ENCODE data around the gene SNAPC4. TPM values are rescaled to one million over a fixed set of nuclear protein-coding genes. Genes with fewer than 3 reads are reported as not detected.

Gene SNAPC4
- total and polyA plus RNA-seq, 9 of the 15 experiments (the other 6 are each of a cell fraction or from before 2014, with no cell fraction given): 0.21 to 21.8 (median 8.8) TPM

DNA sequence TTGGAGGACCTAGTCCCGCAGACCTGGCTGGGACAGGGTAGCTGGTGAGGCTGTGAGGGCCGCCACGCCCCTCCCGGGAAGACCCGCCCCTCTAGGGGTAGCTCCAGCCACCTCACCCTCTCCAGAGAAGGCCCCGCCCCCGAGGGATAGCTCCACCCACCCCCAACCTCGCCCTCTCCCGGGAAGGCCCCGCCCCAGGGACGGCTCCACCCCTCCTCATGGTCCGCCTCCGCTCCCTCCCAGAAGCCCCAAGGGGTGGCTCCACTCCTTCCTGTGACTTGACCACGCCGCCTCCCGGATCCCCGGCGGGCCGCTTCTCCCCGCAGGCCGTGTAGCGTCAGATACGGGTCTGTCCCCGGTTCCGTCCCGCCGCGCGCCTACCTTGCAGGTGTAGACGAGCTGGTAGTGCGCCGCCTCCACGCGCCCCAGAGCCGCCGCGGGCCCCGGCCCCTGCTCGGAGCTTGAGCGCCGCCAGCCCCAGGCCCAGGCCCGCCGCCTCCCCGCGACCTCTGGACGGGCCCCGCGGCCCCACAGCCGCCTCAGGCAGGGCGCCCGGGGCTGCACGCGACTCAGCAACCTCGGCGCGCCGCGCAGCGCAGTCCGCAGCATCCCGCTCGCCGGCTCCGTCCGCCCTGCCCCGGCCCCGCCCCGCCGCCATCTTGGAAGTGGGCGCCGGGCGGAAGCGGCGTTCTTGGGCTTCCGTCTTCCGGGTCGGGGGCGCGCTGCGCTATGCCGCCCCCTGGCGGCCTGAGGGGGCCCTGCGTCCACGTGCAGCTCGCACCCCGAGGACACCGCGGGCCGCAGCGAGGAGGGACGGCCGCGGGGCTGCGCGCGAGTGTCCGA lies 36.6 kb downstream of the SNAPC4 start, which contains the start of gene DNLZ (continued):
- TF ChIP-seq, protein P1, sequence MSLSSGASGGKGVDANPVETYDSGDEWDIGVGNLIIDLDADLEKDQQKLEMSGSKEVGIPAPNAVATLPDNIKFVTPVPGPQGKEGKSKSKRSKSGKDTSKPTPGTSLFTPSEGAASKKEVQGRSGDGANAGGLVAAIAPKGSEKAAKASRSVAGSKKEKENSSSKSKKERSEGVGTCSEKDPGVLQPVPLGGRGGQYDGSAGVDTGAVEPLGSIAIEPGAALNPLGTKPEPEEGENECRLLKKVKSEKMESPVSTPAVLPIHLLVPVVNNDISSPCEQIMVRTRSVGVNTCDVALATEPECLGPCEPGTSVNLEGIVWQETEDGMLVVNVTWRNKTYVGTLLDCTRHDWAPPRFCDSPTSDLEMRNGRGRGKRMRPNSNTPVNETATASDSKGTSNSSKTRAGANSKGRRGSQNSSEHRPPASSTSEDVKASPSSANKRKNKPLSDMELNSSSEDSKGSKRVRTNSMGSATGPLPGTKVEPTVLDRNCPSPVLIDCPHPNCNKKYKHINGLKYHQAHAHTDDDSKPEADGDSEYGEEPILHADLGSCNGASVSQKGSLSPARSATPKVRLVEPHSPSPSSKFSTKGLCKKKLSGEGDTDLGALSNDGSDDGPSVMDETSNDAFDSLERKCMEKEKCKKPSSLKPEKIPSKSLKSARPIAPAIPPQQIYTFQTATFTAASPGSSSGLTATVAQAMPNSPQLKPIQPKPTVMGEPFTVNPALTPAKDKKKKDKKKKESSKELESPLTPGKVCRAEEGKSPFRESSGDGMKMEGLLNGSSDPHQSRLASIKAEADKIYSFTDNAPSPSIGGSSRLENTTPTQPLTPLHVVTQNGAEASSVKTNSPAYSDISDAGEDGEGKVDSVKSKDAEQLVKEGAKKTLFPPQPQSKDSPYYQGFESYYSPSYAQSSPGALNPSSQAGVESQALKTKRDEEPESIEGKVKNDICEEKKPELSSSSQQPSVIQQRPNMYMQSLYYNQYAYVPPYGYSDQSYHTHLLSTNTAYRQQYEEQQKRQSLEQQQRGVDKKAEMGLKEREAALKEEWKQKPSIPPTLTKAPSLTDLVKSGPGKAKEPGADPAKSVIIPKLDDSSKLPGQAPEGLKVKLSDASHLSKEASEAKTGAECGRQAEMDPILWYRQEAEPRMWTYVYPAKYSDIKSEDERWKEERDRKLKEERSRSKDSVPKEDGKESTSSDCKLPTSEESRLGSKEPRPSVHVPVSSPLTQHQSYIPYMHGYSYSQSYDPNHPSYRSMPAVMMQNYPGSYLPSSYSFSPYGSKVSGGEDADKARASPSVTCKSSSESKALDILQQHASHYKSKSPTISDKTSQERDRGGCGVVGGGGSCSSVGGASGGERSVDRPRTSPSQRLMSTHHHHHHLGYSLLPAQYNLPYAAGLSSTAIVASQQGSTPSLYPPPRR (CRISPR knock-in tag; IDR thresholded peaks at IDR 0.05; ENCODE audit: borderline replicate concordance): peak; percentile 85; the same call in 1 of the 2 replicates
- TF ChIP-seq POLR2H (tag; IDR thresholded peaks at IDR 0.05; ENCODE audit: low read depth): peak; percentile 75
- TF ChIP-seq, protein P2, sequence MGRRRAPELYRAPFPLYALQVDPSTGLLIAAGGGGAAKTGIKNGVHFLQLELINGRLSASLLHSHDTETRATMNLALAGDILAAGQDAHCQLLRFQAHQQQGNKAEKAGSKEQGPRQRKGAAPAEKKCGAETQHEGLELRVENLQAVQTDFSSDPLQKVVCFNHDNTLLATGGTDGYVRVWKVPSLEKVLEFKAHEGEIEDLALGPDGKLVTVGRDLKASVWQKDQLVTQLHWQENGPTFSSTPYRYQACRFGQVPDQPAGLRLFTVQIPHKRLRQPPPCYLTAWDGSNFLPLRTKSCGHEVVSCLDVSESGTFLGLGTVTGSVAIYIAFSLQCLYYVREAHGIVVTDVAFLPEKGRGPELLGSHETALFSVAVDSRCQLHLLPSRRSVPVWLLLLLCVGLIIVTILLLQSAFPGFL (CRISPR knock-in tag; IDR thresholded peaks at IDR 0.05): peak; percentile 88; the same call in 1 of the 2 replicates
- TF ChIP-seq SLC30A9 (CRISPR knock-in tag; IDR thresholded peaks at IDR 0.05): no peak
- TF ChIP-seq, protein P3, sequence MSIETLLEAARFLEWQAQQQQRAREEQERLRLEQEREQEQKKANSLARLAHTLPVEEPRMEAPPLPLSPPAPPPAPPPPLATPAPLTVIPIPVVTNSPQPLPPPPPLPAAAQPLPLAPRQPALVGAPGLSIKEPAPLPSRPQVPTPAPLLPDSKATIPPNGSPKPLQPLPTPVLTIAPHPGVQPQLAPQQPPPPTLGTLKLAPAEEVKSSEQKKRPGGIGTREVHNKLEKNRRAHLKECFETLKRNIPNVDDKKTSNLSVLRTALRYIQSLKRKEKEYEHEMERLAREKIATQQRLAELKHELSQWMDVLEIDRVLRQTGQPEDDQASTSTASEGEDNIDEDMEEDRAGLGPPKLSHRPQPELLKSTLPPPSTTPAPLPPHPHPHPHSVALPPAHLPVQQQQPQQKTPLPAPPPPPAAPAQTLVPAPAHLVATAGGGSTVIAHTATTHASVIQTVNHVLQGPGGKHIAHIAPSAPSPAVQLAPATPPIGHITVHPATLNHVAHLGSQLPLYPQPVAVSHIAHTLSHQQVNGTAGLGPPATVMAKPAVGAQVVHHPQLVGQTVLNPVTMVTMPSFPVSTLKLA (conservative IDR thresholded peaks at IDR 0.05): peak; percentile 94 to 98
- TF ChIP-seq MAFG (tag; conservative IDR thresholded peaks at IDR 0.05): no peak
- TF ChIP-seq, protein P4, sequence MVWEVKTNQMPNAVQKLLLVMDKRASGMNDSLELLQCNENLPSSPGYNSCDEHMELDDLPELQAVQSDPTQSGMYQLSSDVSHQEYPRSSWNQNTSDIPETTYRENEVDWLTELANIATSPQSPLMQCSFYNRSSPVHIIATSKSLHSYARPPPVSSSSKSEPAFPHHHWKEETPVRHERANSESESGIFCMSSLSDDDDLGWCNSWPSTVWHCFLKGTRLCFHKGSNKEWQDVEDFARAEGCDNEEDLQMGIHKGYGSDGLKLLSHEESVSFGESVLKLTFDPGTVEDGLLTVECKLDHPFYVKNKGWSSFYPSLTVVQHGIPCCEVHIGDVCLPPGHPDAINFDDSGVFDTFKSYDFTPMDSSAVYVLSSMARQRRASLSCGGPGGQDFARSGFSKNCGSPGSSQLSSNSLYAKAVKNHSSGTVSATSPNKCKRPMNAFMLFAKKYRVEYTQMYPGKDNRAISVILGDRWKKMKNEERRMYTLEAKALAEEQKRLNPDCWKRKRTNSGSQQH (CRISPR knock-in tag; IDR thresholded peaks at IDR 0.05): peak; percentile 55; the same call in 1 of the 2 replicates
- TF ChIP-seq RAD21 (CRISPR knock-in tag; conservative IDR thresholded peaks at IDR 0.05 in 1 of 2, IDR thresholded peaks at IDR 0.05 in 1 of 2): peak; percentile 50 to 54
- peak; percentile 40 for TF ChIP-seq NCOR1 (IDR thresholded peaks at IDR 0.05)
- TF ChIP-seq NFE2 (IDR thresholded peaks at IDR 0.05; ENCODE audit: low read depth): 0 out of 2 replicates have a peak, but pooled peaks have one; percentile 20
- peak; percentile 94 for TF ChIP-seq HMGN3 (IDR thresholded peaks at IDR 0.05; ENCODE audit: borderline replicate concordance, extremely low read depth, insufficient read length, low read depth, low read length)
- peak; percentile 99 for TF ChIP-seq U2AF1 (optimal IDR thresholded peaks at IDR 0.05; ENCODE audit: low read depth, low read length)
- TF ChIP-seq, protein P5, sequence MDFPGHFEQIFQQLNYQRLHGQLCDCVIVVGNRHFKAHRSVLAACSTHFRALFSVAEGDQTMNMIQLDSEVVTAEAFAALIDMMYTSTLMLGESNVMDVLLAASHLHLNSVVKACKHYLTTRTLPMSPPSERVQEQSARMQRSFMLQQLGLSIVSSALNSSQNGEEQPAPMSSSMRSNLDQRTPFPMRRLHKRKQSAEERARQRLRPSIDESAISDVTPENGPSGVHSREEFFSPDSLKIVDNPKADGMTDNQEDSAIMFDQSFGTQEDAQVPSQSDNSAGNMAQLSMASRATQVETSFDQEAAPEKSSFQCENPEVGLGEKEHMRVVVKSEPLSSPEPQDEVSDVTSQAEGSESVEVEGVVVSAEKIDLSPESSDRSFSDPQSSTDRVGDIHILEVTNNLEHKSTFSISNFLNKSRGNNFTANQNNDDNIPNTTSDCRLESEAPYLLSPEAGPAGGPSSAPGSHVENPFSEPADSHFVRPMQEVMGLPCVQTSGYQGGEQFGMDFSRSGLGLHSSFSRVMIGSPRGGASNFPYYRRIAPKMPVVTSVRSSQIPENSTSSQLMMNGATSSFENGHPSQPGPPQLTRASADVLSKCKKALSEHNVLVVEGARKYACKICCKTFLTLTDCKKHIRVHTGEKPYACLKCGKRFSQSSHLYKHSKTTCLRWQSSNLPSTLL (IDR thresholded peaks at IDR 0.05): no peak
- peak; percentile 93 to 94 for TF ChIP-seq MAZ (CRISPR knock-in tag; conservative IDR thresholded peaks at IDR 0.05 in 1 of 2, IDR thresholded peaks at IDR 0.05 in 1 of 2)
